Measurements from ENCODE around the gene FRMD4B. TPM values are rescaled to one million over a fixed set of nuclear protein-coding genes. Genes with fewer than 3 reads are reported as not detected.

The FRMD4B gene
- total and polyA plus RNA-seq, 5 donors: 8.8 to 42.1 (median 29.4) TPM

GRCh38 chr3:69304396-69304795 lies 81.5 kb downstream of the FRMD4B start:
- ATAC-seq: no peak
- Histone ChIP-seq H3K27ac (ENCODE audit: low read length) (no peak overlapping the region), H3K4me1 (ENCODE audit: control insufficient read depth, insufficient read depth, low read length) (no peaks in the 10 kb centered on the region), H3K27me3 (ENCODE audit: control insufficient read depth, insufficient read depth) (no peaks in the 10 kb centered on the region), H3K4me3 (ENCODE audit: low read length) (no peak overlapping the region), H3K9me3 (ENCODE audit: control insufficient read depth, low read length) (no peaks in the 10 kb centered on the region)
- intact Hi-C loops (cut with DNase I): no loop called here
- WGBS: 88% methylated on average over 6 of the region's 6 CpGs
- DNase-seq: no peak

GRCh38 chr3:69300296-69300695 lies 85.6 kb downstream of the FRMD4B start:
- H3K27ac ChIP-seq (ENCODE audit: low read length): no peak overlapping the region
- WGBS: 71% methylated on average over 2 of the region's 2 CpGs
- DNase-seq (no peak), ATAC-seq (no peak)
- H3K4me1 ChIP-seq (ENCODE audit: control insufficient read depth, insufficient read depth, low read length): no peaks in the 10 kb centered on the region
- H3K9me3 ChIP-seq (ENCODE audit: control insufficient read depth, low read length): no peaks in the 10 kb centered on the region
- intact Hi-C loops (cut with DNase I): no loop called here
- no peaks in the 10 kb centered on the region for H3K27me3 ChIP-seq (ENCODE audit: control insufficient read depth, insufficient read depth)
- H3K4me3 ChIP-seq (ENCODE audit: low read length): no peak overlapping the region

DNA sequence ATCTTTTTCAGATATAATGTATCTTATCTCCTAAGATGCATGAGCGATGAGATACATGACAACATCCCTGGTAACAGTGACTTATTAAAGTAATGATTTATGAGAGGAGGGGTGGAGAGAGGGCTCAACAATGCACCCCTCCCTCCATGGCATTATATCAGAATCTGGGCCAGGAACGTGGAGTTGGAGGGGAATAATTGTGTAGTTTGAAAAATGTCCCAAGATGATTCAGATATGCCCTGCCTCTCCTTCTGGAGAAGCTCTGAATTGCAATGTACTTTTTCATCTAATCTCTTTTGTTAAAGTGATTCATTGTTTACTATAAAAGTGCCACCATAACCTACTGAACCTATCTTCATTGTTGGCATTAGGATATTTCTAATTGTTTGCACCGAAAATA lies 86.5 kb downstream of the FRMD4B start:
- ATAC-seq: no peak
- H3K9me3 ChIP-seq (ENCODE audit: control insufficient read depth, low read length): no peaks in the 10 kb centered on the region
- H3K27me3 ChIP-seq (ENCODE audit: control insufficient read depth, insufficient read depth): no peaks in the 10 kb centered on the region
- intact Hi-C loops (cut with DNase I): loop anchor here in 2 of 4 donors (5.0 to 10.0 kb wide), 2 partner anchors 137 to 375 kb away; no protein-coding TSS in a partner anchor
- peaks cover 4% of the 10 kb centered on the region for H3K4me1 ChIP-seq (ENCODE audit: control insufficient read depth, insufficient read depth, low read length)
- DNase-seq: no peak
- WGBS: 57% methylated on average over 3 of the region's 3 CpGs
- no peak overlapping the region for H3K4me3 ChIP-seq (ENCODE audit: low read length)
- H3K27ac ChIP-seq (ENCODE audit: low read length): no peak overlapping the region

DNA sequence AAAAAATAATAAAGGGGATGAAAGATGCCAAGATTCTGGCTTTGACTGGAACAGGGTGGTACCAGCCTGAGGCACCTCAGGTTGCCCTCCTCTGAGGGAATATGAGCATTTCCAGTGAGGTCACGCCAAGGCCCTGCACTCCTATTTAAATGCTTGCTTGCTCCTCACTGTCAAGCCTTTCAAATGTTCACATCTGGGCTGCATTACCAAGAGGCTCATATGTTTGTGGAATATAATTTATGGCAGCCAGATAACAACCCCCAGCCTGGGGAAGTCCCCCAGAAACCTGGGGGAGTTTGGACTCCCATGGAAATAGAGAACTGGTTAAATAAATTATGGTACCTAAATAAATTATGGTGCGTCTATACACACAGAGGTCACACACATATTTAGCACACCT lies 88.4 kb downstream of the FRMD4B start:
- Histone ChIP-seq H3K4me3 (ENCODE audit: low read length) (no peak overlapping the region), H3K27ac (ENCODE audit: low read length) (no peak overlapping the region), H3K9me3 (ENCODE audit: control insufficient read depth, low read length) (no peaks in the 10 kb centered on the region), H3K27me3 (ENCODE audit: control insufficient read depth, insufficient read depth) (no peaks in the 10 kb centered on the region), H3K4me1 (ENCODE audit: control insufficient read depth, insufficient read depth, low read length) (peaks cover 5% of the 10 kb centered on the region)
- DNase-seq: no peak
- ATAC-seq: no peak
- intact Hi-C loops (cut with DNase I): loop anchor here in 2 of 4 donors (5.0 to 10.0 kb wide), 2 partner anchors 135 to 377 kb away; no protein-coding TSS in a partner anchor
- WGBS: 87% methylated on average over 2 of the region's 2 CpGs

GRCh38 chr3:69296995-69297394 lies 88.9 kb downstream of the FRMD4B start:
- intact Hi-C loops (cut with DNase I): loop anchor here in 2 of 4 donors (5.0 to 10.0 kb wide), 2 partner anchors 135 to 378 kb away; no protein-coding TSS in a partner anchor
- 87% methylated on average over 6 of the region's 6 CpGs for WGBS
- DNase-seq: no peak

DNA sequence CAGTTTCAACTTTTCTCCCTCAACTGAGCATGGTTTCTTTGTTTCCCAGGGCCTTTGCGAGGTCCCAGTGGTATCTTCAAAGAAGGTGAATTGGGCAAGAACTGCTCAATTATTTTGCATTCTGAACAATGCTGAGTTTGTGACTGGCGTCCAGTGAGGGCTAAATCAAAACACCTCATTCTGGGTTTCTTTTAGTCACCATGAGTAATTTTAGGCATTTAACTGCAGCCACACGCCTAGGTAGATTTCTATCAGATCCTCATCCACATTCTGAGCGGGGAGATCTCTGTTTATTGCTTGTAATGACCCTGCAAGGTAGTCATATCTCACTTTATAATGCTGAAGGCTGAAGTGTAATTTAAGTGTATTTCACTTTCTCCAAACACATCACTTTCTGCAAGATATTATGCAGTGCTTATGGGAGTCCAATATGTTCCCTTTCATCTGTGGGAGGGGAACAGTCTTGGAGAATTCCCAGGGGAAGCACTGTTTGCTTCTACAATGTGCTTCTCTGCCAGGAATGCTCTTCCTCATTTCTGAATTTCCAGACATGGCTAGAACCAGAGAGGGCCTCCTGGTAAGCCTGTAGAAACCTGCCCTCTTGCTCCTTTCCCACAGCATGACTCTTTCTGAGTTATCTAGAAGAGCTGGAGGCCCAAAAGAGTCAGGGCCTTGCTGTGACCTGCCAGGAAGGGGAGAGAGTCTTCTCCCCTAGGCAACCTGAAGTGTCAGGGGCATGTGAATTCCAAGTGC lies 91.7 kb downstream of the FRMD4B start:
- intact Hi-C loops (cut with DNase I): loop anchor here in 1 of 4 donors (10.0 kb wide), 1 partner anchor 381 kb away; no protein-coding TSS in a partner anchor
- Histone ChIP-seq H3K9me3 (ENCODE audit: control insufficient read depth, low read length) (no peaks in the 10 kb centered on the region), H3K27ac (ENCODE audit: low read length) (no peak overlapping the region), H3K27me3 (ENCODE audit: control insufficient read depth, insufficient read depth) (no peaks in the 10 kb centered on the region), H3K4me3 (ENCODE audit: low read length) (no peak overlapping the region), H3K4me1 (ENCODE audit: control insufficient read depth, insufficient read depth, low read length) (peaks cover 5% of the 10 kb centered on the region)
- ATAC-seq (no peak), DNase-seq (no peak)
- WGBS: 82% methylated on average over 4 of the region's 4 CpGs

More at GRCh38 chr3:69296995-69297394, 88.9 kb downstream of the FRMD4B start:
- ATAC-seq: no peak
- no peak overlapping the region for H3K4me3 ChIP-seq (ENCODE audit: low read length)
- H3K27ac ChIP-seq (ENCODE audit: low read length): no peak overlapping the region
- H3K27me3 ChIP-seq (ENCODE audit: control insufficient read depth, insufficient read depth): no peaks in the 10 kb centered on the region
- H3K9me3 ChIP-seq (ENCODE audit: control insufficient read depth, low read length): no peaks in the 10 kb centered on the region
- H3K4me1 ChIP-seq (ENCODE audit: control insufficient read depth, insufficient read depth, low read length): peaks cover 5% of the 10 kb centered on the region

DNA sequence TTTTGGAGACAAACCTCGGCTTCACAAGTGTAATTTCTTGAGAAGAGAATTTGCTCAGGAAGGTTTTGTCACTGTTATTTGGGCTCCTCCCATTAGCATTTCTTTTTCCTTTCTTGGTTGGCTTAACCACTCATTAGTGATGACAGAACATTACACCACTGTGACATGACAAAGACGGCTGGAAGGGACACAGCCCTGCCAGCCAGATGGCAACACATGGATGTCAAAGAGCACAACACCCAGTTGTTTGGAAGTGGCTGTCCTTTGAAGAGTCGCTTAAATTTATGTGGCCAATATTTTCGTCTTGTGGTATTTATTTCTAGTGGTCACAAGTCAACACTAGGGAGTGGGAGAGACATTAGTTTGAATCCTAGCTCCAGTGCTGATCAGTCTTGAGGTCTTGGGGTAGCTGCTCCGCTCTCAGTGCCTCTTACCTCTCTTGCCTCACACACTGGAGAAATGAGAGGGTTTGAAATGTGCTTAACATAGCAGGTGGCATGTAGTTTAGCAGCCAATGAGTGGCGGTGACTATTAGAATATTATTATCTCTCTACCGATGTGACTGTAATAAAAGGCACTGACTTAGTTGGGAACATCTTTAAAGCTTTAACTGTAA lies 92.8 kb downstream of the FRMD4B start:
- Histone ChIP-seq H3K27ac (ENCODE audit: low read length) (peak overlapping the region; percentile 42), H3K27me3 (ENCODE audit: control insufficient read depth, insufficient read depth) (no peaks in the 10 kb centered on the region), H3K4me1 (ENCODE audit: control insufficient read depth, insufficient read depth, low read length) (peaks cover 5% of the 10 kb centered on the region), H3K9me3 (ENCODE audit: control insufficient read depth, low read length) (no peaks in the 10 kb centered on the region), H3K4me3 (ENCODE audit: low read length) (no peak overlapping the region)
- intact Hi-C loops (cut with DNase I): loop anchor here in 1 of 4 donors (10.0 kb wide), 1 partner anchor 382 kb away; no protein-coding TSS in a partner anchor
- ATAC-seq (peak; percentile 82 to 84), DNase-seq (peak; percentile 36 to 63 (median 62))
- 63% methylated on average over 7 of the region's 7 CpGs for WGBS

DNA sequence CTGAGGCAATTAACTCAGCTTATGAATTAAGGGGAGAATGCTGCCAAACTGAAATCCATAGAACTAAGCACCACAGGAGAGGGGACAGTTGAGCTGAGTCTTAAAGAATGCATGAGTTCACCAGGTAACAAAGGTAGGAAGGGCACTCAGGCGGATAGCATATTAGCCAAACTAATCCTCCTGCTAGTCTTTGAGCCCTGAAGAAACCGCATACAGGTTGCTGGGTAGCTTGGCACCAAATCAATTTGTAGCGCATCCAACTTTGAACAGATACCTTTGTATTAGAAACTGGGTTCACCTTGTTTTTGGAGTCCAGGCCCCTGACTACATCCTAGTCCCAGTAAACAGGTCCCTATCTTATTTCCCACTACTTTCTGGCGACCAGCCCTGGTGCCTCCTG lies 93.7 kb downstream of the FRMD4B start:
- H3K4me1 ChIP-seq (ENCODE audit: control insufficient read depth, insufficient read depth, low read length): peaks cover 5% of the 10 kb centered on the region
- no peak for ATAC-seq
- no peaks in the 10 kb centered on the region for H3K27me3 ChIP-seq (ENCODE audit: control insufficient read depth, insufficient read depth)
- no peak overlapping the region for H3K4me3 ChIP-seq (ENCODE audit: low read length)
- H3K9me3 ChIP-seq (ENCODE audit: control insufficient read depth, low read length): no peaks in the 10 kb centered on the region
- intact Hi-C loops (cut with DNase I): loop anchor here in 1 of 4 donors (10.0 kb wide), 1 partner anchor 383 kb away; no protein-coding TSS in a partner anchor
- 82% methylated on average over 4 of the region's 4 CpGs for WGBS
- no peak for DNase-seq
- no peak overlapping the region for H3K27ac ChIP-seq (ENCODE audit: low read length)

DNA sequence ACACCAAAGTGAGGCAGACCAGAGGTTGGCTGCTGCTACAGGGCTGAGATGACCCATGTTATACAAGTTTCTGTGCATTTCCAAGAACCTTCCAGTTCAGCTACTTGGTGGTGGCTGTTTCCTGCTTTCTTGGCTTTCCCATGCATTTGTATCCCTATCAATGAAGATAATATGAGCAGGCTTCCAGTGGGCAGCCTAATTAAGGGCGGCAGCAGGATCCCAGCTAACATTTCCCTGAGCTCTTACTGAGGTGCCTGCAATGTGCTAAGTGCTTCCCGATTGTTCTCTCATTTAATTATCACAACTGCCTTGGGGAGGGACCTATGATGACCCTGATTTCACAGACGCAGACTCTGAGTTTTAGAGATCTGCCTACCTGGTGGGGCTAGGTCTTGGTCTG lies 95.5 kb downstream of the FRMD4B start:
- Histone ChIP-seq H3K4me3 (ENCODE audit: low read length) (no peak overlapping the region), H3K27me3 (ENCODE audit: control insufficient read depth, insufficient read depth) (no peaks in the 10 kb centered on the region), H3K27ac (ENCODE audit: low read length) (peak overlapping the region; percentile 15), H3K9me3 (ENCODE audit: control insufficient read depth, low read length) (no peaks in the 10 kb centered on the region), H3K4me1 (ENCODE audit: control insufficient read depth, insufficient read depth, low read length) (peaks cover 5% of the 10 kb centered on the region)
- ATAC-seq (no peak), DNase-seq (no peak)
- intact Hi-C loops (cut with DNase I): loop anchor here in 1 of 4 donors (10.0 kb wide), 1 partner anchor 384 kb away; no protein-coding TSS in a partner anchor
- WGBS: 63% methylated on average over 3 of the region's 3 CpGs

DNA sequence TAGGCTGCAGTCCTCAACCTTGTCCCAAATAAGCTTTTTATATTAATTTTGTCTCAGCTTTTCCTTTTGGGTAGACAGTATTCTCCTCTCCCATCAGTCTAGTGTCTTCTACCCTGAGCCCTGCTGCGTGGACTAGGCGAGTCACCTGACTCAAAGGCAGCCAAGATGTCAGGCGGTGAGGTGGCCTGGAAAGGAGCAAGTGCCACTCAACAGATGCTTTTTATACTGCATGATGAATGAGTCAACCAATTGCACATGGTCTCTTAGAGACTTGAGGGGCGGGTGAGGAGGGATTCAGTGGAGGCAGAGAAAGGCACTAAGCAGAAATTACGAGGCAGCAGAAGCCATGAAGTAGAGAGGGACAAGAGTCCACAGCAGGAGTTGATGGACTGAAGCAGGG lies 95.9 kb downstream of the FRMD4B start:
- WGBS: 71% methylated on average over 5 of the region's 5 CpGs
- intact Hi-C loops (cut with DNase I): loop anchor here in 1 of 4 donors (10.0 kb wide), 1 partner anchor 385 kb away; no protein-coding TSS in a partner anchor
- peaks cover 5% of the 10 kb centered on the region for H3K4me1 ChIP-seq (ENCODE audit: control insufficient read depth, insufficient read depth, low read length)
- peak overlapping the region; percentile 15 for H3K27ac ChIP-seq (ENCODE audit: low read length)
- no peak overlapping the region for H3K4me3 ChIP-seq (ENCODE audit: low read length)
- no peaks in the 10 kb centered on the region for H3K27me3 ChIP-seq (ENCODE audit: control insufficient read depth, insufficient read depth)
- no peaks in the 10 kb centered on the region for H3K9me3 ChIP-seq (ENCODE audit: control insufficient read depth, low read length)
- DNase-seq: peak; percentile 37 to 72 (median 70)
- peak; percentile 73 to 76 for ATAC-seq
